Measurements from ENCODE around the gene RAB37. TPM values are rescaled to one million over a fixed set of nuclear protein-coding genes. Genes with fewer than 3 reads are reported as not detected.

RAB37 gene
- total and polyA plus RNA-seq, 2 of the 13 experiments (the other 11 are each of a cell fraction or from before 2014, with no cell fraction given): 0.91 to 3.7 TPM

DNA sequence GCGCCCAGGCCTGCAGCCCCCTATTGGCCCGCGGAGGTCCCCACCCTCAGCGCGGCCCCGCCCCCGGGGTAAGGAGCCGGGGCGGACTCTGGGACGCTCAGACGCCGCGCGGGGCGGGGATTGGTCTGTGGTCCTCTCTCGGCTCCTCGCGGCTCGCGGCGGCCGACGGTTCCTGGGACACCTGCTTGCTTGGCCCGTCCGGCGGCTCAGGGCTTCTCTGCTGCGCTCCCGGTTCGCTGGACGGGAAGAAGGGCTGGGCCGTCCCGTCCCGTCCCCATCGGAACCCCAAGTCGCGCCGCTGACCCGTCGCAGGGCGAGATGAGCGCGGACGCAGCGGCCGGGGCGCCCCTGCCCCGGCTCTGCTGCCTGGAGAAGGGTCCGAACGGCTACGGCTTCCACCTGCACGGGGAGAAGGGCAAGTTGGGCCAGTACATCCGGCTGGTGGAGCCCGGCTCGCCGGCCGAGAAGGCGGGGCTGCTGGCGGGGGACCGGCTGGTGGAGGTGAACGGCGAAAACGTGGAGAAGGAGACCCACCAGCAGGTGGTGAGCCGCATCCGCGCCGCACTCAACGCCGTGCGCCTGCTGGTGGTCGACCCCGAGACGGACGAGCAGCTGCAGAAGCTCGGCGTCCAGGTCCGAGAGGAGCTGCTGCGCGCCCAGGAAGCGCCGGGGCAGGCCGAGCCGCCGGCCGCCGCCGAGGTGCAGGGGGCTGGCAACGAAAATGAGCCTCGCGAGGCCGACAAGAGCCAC lies 11.6 kb downstream of the RAB37 start, which contains the start of gene NHERF1 (continued):
- TF ChIP-seq, protein P1, sequence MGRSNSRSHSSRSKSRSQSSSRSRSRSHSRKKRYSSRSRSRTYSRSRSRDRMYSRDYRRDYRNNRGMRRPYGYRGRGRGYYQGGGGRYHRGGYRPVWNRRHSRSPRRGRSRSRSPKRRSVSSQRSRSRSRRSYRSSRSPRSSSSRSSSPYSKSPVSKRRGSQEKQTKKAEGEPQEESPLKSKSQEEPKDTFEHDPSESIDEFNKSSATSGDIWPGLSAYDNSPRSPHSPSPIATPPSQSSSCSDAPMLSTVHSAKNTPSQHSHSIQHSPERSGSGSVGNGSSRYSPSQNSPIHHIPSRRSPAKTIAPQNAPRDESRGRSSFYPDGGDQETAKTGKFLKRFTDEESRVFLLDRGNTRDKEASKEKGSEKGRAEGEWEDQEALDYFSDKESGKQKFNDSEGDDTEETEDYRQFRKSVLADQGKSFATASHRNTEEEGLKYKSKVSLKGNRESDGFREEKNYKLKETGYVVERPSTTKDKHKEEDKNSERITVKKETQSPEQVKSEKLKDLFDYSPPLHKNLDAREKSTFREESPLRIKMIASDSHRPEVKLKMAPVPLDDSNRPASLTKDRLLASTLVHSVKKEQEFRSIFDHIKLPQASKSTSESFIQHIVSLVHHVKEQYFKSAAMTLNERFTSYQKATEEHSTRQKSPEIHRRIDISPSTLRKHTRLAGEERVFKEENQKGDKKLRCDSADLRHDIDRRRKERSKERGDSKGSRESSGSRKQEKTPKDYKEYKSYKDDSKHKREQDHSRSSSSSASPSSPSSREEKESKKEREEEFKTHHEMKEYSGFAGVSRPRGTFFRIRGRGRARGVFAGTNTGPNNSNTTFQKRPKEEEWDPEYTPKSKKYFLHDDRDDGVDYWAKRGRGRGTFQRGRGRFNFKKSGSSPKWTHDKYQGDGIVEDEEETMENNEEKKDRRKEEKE (IDR thresholded peaks at IDR 0.05): no peak
- TF ChIP-seq, protein P2, sequence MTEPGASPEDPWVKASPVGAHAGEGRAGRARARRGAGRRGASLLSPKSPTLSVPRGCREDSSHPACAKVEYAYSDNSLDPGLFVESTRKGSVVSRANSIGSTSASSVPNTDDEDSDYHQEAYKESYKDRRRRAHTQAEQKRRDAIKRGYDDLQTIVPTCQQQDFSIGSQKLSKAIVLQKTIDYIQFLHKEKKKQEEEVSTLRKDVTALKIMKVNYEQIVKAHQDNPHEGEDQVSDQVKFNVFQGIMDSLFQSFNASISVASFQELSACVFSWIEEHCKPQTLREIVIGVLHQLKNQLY (CRISPR knock-in tag; IDR thresholded peaks at IDR 0.05): peak; percentile 62; the same call in 1 of the 2 replicates
- TF ChIP-seq, protein P3, sequence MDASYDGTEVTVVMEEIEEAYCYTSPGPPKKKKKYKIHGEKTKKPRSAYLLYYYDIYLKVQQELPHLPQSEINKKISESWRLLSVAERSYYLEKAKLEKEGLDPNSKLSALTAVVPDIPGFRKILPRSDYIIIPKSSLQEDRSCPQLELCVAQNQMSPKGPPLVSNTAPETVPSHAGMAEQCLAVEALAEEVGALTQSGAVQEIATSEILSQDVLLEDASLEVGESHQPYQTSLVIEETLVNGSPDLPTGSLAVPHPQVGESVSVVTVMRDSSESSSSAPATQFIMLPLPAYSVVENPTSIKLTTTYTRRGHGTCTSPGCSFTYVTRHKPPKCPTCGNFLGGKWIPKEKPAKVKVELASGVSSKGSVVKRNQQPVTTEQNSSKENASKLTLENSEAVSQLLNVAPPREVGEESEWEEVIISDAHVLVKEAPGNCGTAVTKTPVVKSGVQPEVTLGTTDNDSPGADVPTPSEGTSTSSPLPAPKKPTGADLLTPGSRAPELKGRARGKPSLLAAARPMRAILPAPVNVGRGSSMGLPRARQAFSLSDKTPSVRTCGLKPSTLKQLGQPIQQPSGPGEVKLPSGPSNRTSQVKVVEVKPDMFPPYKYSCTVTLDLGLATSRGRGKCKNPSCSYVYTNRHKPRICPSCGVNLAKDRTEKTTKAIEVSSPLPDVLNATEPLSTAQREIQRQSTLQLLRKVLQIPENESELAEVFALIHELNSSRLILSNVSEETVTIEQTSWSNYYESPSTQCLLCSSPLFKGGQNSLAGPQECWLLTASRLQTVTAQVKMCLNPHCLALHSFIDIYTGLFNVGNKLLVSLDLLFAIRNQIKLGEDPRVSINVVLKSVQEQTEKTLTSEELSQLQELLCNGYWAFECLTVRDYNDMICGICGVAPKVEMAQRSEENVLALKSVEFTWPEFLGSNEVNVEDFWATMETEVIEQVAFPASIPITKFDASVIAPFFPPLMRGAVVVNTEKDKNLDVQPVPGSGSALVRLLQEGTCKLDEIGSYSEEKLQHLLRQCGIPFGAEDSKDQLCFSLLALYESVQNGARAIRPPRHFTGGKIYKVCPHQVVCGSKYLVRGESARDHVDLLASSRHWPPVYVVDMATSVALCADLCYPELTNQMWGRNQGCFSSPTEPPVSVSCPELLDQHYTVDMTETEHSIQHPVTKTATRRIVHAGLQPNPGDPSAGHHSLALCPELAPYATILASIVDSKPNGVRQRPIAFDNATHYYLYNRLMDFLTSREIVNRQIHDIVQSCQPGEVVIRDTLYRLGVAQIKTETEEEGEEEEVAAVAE (CRISPR knock-in tag; IDR thresholded peaks at IDR 0.05; ENCODE audit: borderline replicate concordance): peak; percentile 75; the same call in 1 of the 2 replicates
- peak; percentile 65 for TF ChIP-seq DMAP1 (CRISPR knock-in tag; IDR thresholded peaks at IDR 0.05)
- TF ChIP-seq, protein P4, sequence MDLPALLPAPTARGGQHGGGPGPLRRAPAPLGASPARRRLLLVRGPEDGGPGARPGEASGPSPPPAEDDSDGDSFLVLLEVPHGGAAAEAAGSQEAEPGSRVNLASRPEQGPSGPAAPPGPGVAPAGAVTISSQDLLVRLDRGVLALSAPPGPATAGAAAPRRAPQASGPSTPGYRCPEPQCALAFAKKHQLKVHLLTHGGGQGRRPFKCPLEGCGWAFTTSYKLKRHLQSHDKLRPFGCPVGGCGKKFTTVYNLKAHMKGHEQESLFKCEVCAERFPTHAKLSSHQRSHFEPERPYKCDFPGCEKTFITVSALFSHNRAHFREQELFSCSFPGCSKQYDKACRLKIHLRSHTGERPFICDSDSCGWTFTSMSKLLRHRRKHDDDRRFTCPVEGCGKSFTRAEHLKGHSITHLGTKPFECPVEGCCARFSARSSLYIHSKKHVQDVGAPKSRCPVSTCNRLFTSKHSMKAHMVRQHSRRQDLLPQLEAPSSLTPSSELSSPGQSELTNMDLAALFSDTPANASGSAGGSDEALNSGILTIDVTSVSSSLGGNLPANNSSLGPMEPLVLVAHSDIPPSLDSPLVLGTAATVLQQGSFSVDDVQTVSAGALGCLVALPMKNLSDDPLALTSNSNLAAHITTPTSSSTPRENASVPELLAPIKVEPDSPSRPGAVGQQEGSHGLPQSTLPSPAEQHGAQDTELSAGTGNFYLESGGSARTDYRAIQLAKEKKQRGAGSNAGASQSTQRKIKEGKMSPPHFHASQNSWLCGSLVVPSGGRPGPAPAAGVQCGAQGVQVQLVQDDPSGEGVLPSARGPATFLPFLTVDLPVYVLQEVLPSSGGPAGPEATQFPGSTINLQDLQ (CRISPR knock-in tag; IDR thresholded peaks at IDR 0.05): 0 out of 2 replicates have a peak, but pooled peaks have one; percentile 4
- TF ChIP-seq ZNF615 (CRISPR knock-in tag; IDR thresholded peaks at IDR 0.05; ENCODE audit: borderline replicate concordance): no peak
- peak; percentile 98 for TF ChIP-seq RBFOX2 (IDR thresholded peaks at IDR 0.05; ENCODE audit: low read depth, low read length)
- peak; percentile 88 for TF ChIP-seq ZFP37 (CRISPR knock-in tag; IDR thresholded peaks at IDR 0.05; ENCODE audit: borderline replicate concordance)
- TF ChIP-seq ZFY (CRISPR knock-in tag; IDR thresholded peaks at IDR 0.05): peak; percentile 71
- TF ChIP-seq ZBTB21 (CRISPR knock-in tag; IDR thresholded peaks at IDR 0.05): no peak
- peak; percentile 91 for TF ChIP-seq ZNF44 (CRISPR knock-in tag; IDR thresholded peaks at IDR 0.05)
- TF ChIP-seq, protein P5, sequence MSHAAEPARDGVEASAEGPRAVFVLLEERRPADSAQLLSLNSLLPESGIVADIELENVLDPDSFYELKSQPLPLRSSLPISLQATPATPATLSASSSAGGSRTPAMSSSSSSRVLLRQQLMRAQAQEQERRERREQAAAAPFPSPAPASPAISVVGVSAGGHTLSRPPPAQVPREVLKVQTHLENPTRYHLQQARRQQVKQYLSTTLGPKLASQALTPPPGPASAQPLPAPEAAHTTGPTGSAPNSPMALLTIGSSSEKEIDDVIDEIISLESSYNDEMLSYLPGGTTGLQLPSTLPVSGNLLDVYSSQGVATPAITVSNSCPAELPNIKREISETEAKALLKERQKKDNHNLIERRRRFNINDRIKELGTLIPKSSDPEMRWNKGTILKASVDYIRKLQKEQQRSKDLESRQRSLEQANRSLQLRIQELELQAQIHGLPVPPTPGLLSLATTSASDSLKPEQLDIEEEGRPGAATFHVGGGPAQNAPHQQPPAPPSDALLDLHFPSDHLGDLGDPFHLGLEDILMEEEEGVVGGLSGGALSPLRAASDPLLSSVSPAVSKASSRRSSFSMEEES (CRISPR knock-in tag; IDR thresholded peaks at IDR 0.05): peak; percentile 75
- TF ChIP-seq, protein P6, sequence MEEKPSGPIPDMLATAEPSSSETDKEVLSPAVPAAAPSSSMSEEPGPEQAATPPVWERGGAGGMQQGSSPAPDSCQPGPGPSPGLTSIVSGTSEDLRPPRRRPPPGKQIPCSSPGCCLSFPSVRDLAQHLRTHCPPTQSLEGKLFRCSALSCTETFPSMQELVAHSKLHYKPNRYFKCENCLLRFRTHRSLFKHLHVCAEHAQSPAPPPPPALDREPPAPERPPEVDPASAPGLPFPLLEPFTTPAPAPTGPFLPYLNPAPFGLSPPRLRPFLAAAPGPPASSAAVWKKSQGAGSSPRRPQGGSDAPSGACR (CRISPR knock-in tag; IDR thresholded peaks at IDR 0.05): peak; percentile 95
- peak; percentile 80 for TF ChIP-seq CBFB (CRISPR knock-in tag; IDR thresholded peaks at IDR 0.05)
- peak; percentile 99 to 100 for TF ChIP-seq POLR2A (IDR thresholded peaks at IDR 0.05; ENCODE audit: insufficient read depth in 1 of 2, low read depth in 2 of 2, low read length in 2 of 2)
- peak; percentile 89 for TF ChIP-seq ZC3H13 (CRISPR knock-in tag; IDR thresholded peaks at IDR 0.05)
- TF ChIP-seq NBN (conservative IDR thresholded peaks at IDR 0.05): no peak

Data from HepG2 (cell line).